IPS DF 6.9 (cell line): ENCODE measurements around the gene OR2T29.
"Not testable (repeated sequence)": the region's sequence is repeated elsewhere in the genome, so short reads cannot be mapped to it uniquely, and the experiment has no call there.

ENCODE experiments used
- DNase-seq: peaks from one replicate; pipeline ENCODE4 v3.0.0-alpha.2; 2013; ENCODE audit warnings: low read depth, low spot score
- H3K27ac ChIP-seq: one replicate; pipeline ENCODE4 v1.5.1; 2013; ENCODE audit warnings: low read length, control low read depth
- H3K27me3 ChIP-seq: 2 replicates; pipeline ENCODE4 v1.6.1; 2013; ENCODE audit warnings: mild to moderate bottlenecking, low read length; ENCODE audit not compliant: control insufficient read depth, insufficient read depth
- H3K36me3 ChIP-seq: 2 replicates; pipeline ENCODE4 v1.6.1; 2013; ENCODE audit warnings: low read length; ENCODE audit not compliant: control insufficient read depth, insufficient read depth
- H3K4me1 ChIP-seq: 2 replicates; pipeline ENCODE4 v1.6.1; 2013; ENCODE audit warnings: low read length; ENCODE audit not compliant: control insufficient read depth, insufficient read depth
- H3K4me3 ChIP-seq: 2 replicates; pipeline ENCODE4 v1.5.1; 2013; ENCODE audit warnings: mild to moderate bottlenecking, low read length
- H3K9me3 ChIP-seq: 2 replicates; pipeline ENCODE4 v1.6.1; 2013; ENCODE audit warnings: low read length, inconsistent platforms; ENCODE audit not compliant: control insufficient read depth, insufficient read depth
- WGBS: extraction: QIAGEN DNeasy Blood & Tissue Kit; methylation state at CpG from one replicate; pipeline ENCODE4 v1.1.7; 2013; ENCODE audit warnings: mixed read lengths, missing lambda C conversion rate; ENCODE audit not compliant: insufficient read length, insufficient coverage; 5-methylcytosine and 5-hydroxymethylcytosine counted together

Gene OR2T29, protein sequence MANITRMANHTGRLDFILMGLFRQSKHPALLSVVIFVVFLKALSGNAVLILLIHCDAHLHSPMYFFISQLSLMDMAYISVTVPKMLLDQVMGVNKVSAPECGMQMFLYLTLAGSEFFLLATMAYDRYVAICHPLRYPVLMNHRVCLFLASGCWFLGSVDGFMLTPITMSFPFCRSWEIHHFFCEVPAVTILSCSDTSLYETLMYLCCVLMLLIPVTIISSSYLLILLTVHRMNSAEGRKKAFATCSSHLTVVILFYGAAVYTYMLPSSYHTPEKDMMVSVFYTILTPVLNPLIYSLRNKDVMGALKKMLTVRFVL

DNA sequence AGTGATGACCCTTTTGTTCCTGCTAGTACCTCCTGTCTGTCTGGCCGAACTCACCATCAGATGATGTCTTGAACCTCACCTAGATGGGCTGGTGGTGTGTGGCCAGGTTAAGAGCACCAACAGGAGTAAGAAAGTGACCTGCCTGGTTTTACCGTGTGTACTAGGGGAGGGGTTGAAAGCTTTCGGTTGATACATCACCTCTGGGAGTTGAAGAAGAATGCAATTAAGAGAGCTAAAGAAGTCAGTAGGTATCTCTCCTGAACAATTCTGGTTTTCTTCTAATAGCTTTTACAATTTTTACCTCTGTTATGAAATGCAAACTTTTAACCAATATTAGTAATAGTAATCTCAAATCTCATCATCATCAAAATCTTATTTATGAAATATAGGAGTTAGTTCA, at the start of gene OR2T29:
Gene OR2T29 (minus strand): TSS at position 101 of the 400 bp plus-strand sequence. CDS start 3,281 bp downstream, outside the sequence.
- WGBS = no CpG with 5 or more reads among the region's 3 CpGs
- not testable (repeated sequence) for H3K4me1 ChIP-seq, H3K9me3 ChIP-seq, H3K27ac ChIP-seq, H3K4me3 ChIP-seq, DNase-seq, H3K27me3 ChIP-seq, H3K36me3 ChIP-seq

DNA sequence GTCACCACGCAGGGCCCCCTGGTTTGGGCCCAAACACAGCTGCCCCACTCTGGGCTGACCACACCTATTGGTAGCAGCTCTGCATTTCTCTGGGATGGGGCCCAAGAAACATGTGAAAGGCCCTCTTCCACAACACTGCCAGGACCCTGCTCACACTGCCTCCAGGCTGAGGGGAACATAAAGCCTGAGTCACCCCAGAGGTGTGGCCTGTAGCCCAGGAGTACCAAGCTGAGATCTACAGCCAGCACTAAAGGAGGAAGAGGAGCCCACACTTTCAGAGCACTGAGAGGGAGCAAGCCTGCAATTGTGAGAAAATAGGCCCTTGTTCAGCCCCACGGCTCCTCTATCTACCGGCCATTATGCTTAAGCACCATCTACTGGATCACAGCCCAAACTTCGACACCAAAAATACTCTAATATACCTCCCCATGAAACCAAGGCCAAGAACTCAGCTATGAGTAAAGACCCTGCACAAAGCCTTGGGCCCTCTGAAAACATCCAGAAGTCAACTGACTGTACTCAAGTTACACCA, 49.4 kb upstream of the OR2T29 start:
- Histone ChIP-seq H3K36me3 (no peaks in the 10 kb centered on the region), H3K4me1 (no peaks in the 10 kb centered on the region), H3K9me3 (peaks cover 5% of the 10 kb centered on the region), H3K27ac (no peak overlapping the region), H3K4me3 (no peak overlapping the region), H3K27me3 (no peaks in the 10 kb centered on the region)
- no peak for DNase-seq
- no CpG with 5 or more reads among the region's 4 CpGs for WGBS

DNA sequence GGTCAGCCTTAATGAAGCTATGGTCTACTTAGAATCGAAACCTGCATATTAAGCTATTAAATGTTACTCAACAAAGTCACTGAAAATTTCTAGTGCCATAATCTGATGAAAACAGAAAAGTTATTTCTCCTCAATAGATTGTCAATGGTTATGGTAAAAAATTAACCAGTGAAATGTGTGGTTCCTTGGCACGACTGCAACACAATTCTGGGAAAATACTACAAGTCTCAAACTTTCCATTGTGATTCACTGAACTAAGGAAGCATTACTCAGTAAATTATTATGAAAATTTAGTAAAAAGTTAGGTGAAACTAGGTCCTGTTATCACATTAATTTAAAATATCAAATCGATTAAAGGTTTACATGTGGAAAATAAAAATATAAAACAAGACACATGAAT, 47.7 kb upstream of the OR2T29 start:
- Histone ChIP-seq H3K9me3 (peaks cover 5% of the 10 kb centered on the region), H3K27me3 (no peaks in the 10 kb centered on the region), H3K4me3 (no peak overlapping the region), H3K36me3 (no peaks in the 10 kb centered on the region), H3K27ac (no peak overlapping the region), H3K4me1 (no peaks in the 10 kb centered on the region)
- no CpG with 5 or more reads among the region's 3 CpGs for WGBS
- no peak for DNase-seq

DNA sequence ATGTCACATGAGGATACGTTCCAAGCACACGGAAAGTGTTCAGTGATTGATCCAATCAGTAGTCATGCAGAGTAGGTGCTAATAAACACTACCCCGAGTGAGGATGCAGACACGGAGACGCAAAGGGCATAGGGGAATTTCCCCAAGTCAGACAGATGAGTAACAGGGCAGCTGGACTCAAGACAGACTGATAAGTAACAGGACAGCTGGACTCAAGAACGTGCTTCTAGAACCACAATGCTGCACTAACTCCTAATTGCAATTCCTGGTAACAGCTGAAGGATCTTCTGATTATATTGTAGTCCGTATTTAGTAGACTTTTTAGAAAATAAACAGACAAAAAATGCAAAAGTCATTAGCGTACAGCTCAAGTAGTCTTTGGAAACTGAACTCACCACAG, 36.8 kb upstream of the OR2T29 start:
- Histone ChIP-seq H3K36me3 (no peaks in the 10 kb centered on the region), H3K4me3 (no peak overlapping the region), H3K27me3 (no peaks in the 10 kb centered on the region), H3K9me3 (peaks cover 3% of the 10 kb centered on the region), H3K27ac (no peak overlapping the region), H3K4me1 (no peaks in the 10 kb centered on the region)
- no CpG with 5 or more reads among the region's 8 CpGs for WGBS
- DNase-seq = no peak

DNA sequence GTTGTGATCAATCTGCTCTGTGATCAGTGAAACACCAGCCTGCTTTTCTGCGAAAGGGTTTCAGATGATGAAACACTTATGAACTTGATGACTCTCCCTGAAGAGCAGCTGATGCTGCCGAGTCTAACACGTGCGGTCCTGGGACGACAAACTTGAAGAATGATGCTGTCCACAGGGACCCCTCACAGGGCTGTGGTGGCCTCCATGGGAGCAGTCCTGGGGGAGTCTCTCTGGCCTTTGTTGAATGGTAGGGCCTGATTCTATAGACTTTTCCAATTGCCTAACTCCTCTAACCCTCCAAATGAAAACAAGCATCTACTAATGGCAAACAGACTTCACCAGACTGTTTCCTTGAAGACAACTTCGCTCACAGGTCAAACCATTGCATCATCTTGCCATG, 35.0 kb upstream of the OR2T29 start, which contains the start of gene OR2T10:
Gene OR2T10 (minus strand): TSS at position 112 of the 400 bp plus-strand sequence. CDS start 3,932 bp downstream, outside the sequence.
- no CpG with 5 or more reads among the region's 6 CpGs for WGBS
- no peaks in the 10 kb centered on the region for H3K36me3 ChIP-seq
- no peaks in the 10 kb centered on the region for H3K4me1 ChIP-seq
- DNase-seq = no peak
- H3K9me3 ChIP-seq = peaks cover 9% of the 10 kb centered on the region
- no peak within 1 kb of the TSS for H3K4me3 ChIP-seq
- H3K27ac ChIP-seq = no peak within 1 kb of the TSS
- no peaks in the 10 kb centered on the region for H3K27me3 ChIP-seq

DNA sequence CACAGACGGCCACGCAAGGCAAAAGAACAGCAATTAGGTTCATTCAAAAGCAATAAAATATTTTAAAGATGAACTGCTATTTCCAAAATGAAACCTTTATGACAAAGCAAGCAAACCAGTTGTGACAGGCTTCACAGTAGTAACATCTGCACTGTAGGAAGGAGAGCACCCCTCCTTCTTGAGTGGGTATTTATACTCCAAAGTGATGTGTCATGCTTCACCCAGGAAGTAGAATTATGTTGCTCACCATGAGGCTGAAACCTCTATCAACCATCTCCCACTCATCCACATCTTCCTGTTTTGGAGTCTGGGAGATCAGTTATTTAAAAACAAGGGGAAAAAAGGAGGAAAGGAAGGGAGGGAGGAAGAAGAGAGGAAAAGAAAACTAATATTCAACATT, 34.0 kb upstream of the OR2T29 start:
- peaks cover 9% of the 10 kb centered on the region for H3K9me3 ChIP-seq
- no peak overlapping the region for H3K27ac ChIP-seq
- no peak for DNase-seq
- H3K4me3 ChIP-seq = no peak overlapping the region
- H3K36me3 ChIP-seq = no peaks in the 10 kb centered on the region
- no peaks in the 10 kb centered on the region for H3K27me3 ChIP-seq
- no CpG with 5 or more reads among the region's 2 CpGs for WGBS
- no peaks in the 10 kb centered on the region for H3K4me1 ChIP-seq

DNA sequence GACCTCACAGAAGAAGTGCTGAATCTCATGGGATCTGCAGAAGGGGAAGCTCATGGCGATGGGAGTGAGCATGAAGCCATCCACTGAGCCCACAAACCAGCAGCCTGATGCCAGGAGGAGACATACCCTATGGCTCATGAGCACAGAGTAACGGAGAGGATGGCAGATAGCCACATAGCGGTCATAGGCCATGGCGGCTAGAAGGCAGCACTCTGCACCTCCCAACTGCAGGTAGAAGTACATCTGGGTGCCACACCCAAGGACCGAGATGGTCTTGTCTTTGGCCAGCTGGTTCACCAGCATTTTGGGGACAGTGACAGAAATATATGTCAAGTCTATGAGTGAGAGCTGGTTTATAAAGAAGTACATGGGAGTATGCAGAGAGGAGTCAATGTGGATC, 30.7 kb upstream of the OR2T29 start:
- no peaks in the 10 kb centered on the region for H3K36me3 ChIP-seq
- no CpG with 5 or more reads among the region's 5 CpGs for WGBS
- H3K27me3 ChIP-seq = no peaks in the 10 kb centered on the region
- peaks cover 9% of the 10 kb centered on the region for H3K9me3 ChIP-seq
- H3K4me1 ChIP-seq = no peaks in the 10 kb centered on the region
- no peak overlapping the region for H3K4me3 ChIP-seq
- H3K27ac ChIP-seq = no peak overlapping the region
- DNase-seq = no peak

DNA sequence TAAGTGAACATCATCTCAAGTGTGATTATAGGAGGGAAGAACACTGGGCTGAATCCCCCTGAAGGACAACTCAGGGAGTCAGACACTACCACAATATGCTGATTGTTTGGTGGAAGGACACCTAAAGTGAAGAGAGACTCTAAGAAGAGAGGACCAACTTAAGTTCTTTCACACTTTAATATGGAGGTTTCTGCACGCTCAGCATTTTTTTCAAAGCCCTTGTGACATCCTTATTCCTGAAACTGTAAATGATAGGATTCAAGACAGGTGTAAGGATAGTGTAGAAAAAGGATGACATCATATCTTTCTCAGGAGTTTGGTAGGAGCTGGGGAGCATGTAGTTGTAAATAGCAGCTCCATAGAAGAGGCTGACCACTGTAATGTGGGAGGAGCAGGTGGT, 30.1 kb upstream of the OR2T29 start:
- Histone ChIP-seq H3K36me3 (no peaks in the 10 kb centered on the region), H3K27me3 (no peaks in the 10 kb centered on the region), H3K4me3 (no peak overlapping the region), H3K9me3 (peaks cover 9% of the 10 kb centered on the region), H3K4me1 (no peaks in the 10 kb centered on the region), H3K27ac (no peak overlapping the region)
- no peak for DNase-seq
- no CpG with 5 or more reads among the region's 1 CpG for WGBS

DNA sequence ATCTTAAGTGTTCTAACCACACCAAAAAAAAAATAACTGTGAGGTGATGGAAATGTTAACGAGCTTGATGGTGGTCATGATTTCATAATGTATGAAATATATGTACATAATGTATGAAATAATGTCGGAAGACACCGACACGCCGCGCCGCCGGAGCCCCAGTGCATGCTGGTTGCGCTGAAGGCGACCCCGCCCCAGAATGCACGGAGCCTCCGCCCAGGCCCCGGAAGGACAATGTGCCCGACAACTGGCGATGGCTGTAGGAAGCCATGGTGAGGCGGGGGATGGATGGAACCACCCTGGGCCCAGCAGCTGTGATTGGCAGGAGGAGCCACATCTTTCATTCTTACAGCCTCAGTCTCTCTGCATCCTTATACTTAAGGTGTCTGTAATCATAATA, 27.5 kb upstream of the OR2T29 start:
- no peak for DNase-seq
- Histone ChIP-seq H3K36me3 (no peaks in the 10 kb centered on the region), H3K9me3 (peaks cover 9% of the 10 kb centered on the region), H3K4me3 (no peak overlapping the region), H3K27ac (no peak overlapping the region), H3K4me1 (no peaks in the 10 kb centered on the region), H3K27me3 (no peaks in the 10 kb centered on the region)
- WGBS = no CpG with 5 or more reads among the region's 17 CpGs

DNA sequence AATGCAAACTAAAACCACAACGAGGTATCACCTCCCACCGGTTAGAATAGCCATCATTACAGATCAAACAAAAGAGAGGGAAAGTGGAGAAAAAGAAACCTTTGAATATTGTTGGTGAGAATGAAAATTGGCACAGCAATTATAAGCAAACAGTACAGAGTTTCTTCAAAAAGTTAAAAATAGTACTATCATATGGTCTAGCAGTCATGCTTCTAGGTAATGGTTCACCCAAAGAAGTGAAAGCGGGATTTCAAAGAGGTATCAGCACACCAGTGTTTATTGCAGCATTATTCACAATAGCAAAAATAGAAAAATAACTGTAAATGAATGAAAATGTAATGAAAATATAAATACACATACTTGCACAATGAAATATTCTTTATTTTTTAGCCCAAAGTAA, 26.8 kb upstream of the OR2T29 start:
- H3K4me3 ChIP-seq = no peak overlapping the region
- no peaks in the 10 kb centered on the region for H3K27me3 ChIP-seq
- H3K36me3 ChIP-seq = no peaks in the 10 kb centered on the region
- no peak for DNase-seq
- no peaks in the 10 kb centered on the region for H3K4me1 ChIP-seq
- no CpG with 5 or more reads among the region's 3 CpGs for WGBS
- no peak overlapping the region for H3K27ac ChIP-seq
- peaks cover 9% of the 10 kb centered on the region for H3K9me3 ChIP-seq

DNA sequence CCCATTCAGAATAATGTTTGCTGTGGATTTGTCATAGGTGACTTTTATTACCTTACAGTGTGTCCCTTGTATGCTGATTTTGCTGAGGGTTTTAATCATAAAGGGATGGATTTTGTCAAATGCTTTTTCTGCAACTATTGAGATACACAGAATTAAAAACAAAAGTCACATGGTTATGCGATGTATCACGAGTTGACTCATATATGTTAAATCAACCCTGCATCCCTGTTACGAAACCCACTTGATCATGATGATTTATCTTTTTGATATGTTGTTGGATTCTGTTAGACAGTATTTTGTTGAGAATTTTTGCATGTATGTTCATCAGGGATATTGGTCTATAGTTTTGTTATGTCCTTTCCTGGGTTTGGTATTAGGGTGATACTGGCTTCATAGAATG, 22.7 kb upstream of the OR2T29 start:
- no peak for DNase-seq
- peaks cover 1% of the 10 kb centered on the region; the same call in 1 of the 2 replicates for H3K9me3 ChIP-seq
- WGBS = no CpG with 5 or more reads among the region's 3 CpGs
- no peaks in the 10 kb centered on the region for H3K36me3 ChIP-seq
- H3K27me3 ChIP-seq = no peaks in the 10 kb centered on the region
- no peak overlapping the region for H3K4me3 ChIP-seq
- H3K27ac ChIP-seq = no peak overlapping the region
- H3K4me1 ChIP-seq = no peaks in the 10 kb centered on the region
